ENCODE results near the gene DNAJA4. TPM values are rescaled to one million over a fixed set of nuclear protein-coding genes. Genes with fewer than 3 reads are reported as not detected.

DNAJA4 gene
- total and polyA plus RNA-seq, 2 of the 13 experiments (the other 11 are each of a cell fraction or from before 2014, with no cell fraction given): not detected

- no peak overlapping the region for H3K4me2 ChIP-seq (ENCODE audit: low read depth, low read length)
- H3K4me3 ChIP-seq (replicated peaks in 1 of 3; ENCODE audit: insufficient read depth in 1 of 3, low read depth in 2 of 3, low read length in 3 of 3): no peak overlapping the region
- H3K27ac ChIP-seq (ENCODE audit: extremely low read length, insufficient read depth, low read length): no peak overlapping the region
- 0 out of 2 replicates have a peak, but pooled peaks cover 6% of the 10 kb centered on the region for H3K4me1 ChIP-seq (ENCODE audit: insufficient read depth, low read length)
- FAIRE-seq: no peak
- 30% methylated on average over 2 of the region's 5 CpGs for WGBS (ENCODE audit: low lambda C conversion rate)
- intact Hi-C loops (cut with micrococcal nuclease; ENCODE audit: unreplicated experiment): no loop called here
- H3K36me3 ChIP-seq (replicated peaks in 1 of 2; ENCODE audit: control insufficient read depth in 1 of 2, insufficient read depth in 2 of 2, low read length in 2 of 2): no peaks in the 10 kb centered on the region
- no peak overlapping the region for H2AFZ ChIP-seq (ENCODE audit: low read length)
- ChIA-PET POLR2A (interaction anchor here (1.2 kb wide), 2 partner anchors 21 to 54 kb away, joined by 3 read pairs; partner anchors contain the start of gene SKIC8), CTCF (ENCODE audit: low intra/inter-chr PET ratio, low total read pairs) (no interaction called here)
- no peak for ATAC-seq
- H3K9ac ChIP-seq (ENCODE audit: insufficient read depth, low read depth, low read length): no peak overlapping the region
- no peaks in the 10 kb centered on the region for H4K20me1 ChIP-seq (ENCODE audit: insufficient read depth, low read length)
- no peaks in the 10 kb centered on the region for H3K9me3 ChIP-seq (ENCODE audit: low read length)
- no TSS peak for BruUV-seq (replicated peaks)
- no peak for DNase-seq (ENCODE audit: low spot score)
- no peaks in the 10 kb centered on the region for H3K79me2 ChIP-seq (ENCODE audit: insufficient read depth, low read length)
- in situ Hi-C loops (cut with HindIII; ENCODE audit: extremely low pct_ligation_motif_present, low pct_unique_long_range_greater_than_20kb): no loop called here
- peaks cover 4 to 38% of the 10 kb centered on the region in 2 experiments; a peak in 4 of 5 replicates for H3K27me3 ChIP-seq (ENCODE audit: control insufficient read depth in 1 of 2, insufficient read depth in 2 of 2, low read length in 2 of 2)
- TF ChIP-seq KDM6A (CRISPR knock-in tag; IDR thresholded peaks at IDR 0.05; ENCODE audit: low read depth) (no peak), ZNF792 (CRISPR knock-in tag; IDR thresholded peaks at IDR 0.05) (no peak), RFXANK (CRISPR knock-in tag; IDR thresholded peaks at IDR 0.05) (no peak), PCBP2 (optimal IDR thresholded peaks at IDR 0.05; ENCODE audit: low read depth, low read length, poor library complexity, severe bottlenecking) (no peak), ZNF687 (CRISPR knock-in tag; IDR thresholded peaks at IDR 0.05) (no peak), ZMYM4 (CRISPR knock-in tag; IDR thresholded peaks at IDR 0.05) (no peak), ZNF34 (CRISPR knock-in tag; IDR thresholded peaks at IDR 0.05; ENCODE audit: borderline replicate concordance) (no peak), ZNF484 (CRISPR knock-in tag; IDR thresholded peaks at IDR 0.05; ENCODE audit: borderline replicate concordance, low read depth) (no peak), ZNF33A (CRISPR knock-in tag; IDR thresholded peaks at IDR 0.05; ENCODE audit: borderline replicate concordance) (no peak), NFATC3 (CRISPR knock-in tag; IDR thresholded peaks at IDR 0.05) (no peak)
- TF ChIP-seq, protein P1, sequence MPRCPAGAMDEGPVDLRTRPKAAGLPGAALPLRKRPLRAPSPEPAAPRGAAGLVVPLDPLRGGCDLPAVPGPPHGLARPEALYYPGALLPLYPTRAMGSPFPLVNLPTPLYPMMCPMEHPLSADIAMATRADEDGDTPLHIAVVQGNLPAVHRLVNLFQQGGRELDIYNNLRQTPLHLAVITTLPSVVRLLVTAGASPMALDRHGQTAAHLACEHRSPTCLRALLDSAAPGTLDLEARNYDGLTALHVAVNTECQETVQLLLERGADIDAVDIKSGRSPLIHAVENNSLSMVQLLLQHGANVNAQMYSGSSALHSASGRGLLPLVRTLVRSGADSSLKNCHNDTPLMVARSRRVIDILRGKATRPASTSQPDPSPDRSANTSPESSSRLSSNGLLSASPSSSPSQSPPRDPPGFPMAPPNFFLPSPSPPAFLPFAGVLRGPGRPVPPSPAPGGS (CRISPR knock-in tag; IDR thresholded peaks at IDR 0.05): no peak
- TF ChIP-seq, protein P2, sequence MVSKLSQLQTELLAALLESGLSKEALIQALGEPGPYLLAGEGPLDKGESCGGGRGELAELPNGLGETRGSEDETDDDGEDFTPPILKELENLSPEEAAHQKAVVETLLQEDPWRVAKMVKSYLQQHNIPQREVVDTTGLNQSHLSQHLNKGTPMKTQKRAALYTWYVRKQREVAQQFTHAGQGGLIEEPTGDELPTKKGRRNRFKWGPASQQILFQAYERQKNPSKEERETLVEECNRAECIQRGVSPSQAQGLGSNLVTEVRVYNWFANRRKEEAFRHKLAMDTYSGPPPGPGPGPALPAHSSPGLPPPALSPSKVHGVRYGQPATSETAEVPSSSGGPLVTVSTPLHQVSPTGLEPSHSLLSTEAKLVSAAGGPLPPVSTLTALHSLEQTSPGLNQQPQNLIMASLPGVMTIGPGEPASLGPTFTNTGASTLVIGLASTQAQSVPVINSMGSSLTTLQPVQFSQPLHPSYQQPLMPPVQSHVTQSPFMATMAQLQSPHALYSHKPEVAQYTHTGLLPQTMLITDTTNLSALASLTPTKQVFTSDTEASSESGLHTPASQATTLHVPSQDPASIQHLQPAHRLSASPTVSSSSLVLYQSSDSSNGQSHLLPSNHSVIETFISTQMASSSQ (IDR thresholded peaks at IDR 0.05; ENCODE audit: low read depth): no peak
- TF ChIP-seq, protein P2 (CRISPR knock-in tag; IDR thresholded peaks at IDR 0.05; ENCODE audit: borderline replicate concordance): no peak
- TF ChIP-seq, protein P3, sequence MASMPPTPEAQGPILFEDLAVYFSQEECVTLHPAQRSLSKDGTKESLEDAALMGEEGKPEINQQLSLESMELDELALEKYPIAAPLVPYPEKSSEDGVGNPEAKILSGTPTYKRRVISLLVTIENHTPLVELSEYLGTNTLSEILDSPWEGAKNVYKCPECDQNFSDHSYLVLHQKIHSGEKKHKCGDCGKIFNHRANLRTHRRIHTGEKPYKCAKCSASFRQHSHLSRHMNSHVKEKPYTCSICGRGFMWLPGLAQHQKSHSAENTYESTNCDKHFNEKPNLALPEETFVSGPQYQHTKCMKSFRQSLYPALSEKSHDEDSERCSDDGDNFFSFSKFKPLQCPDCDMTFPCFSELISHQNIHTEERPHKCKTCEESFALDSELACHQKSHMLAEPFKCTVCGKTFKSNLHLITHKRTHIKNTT (CRISPR knock-in tag; IDR thresholded peaks at IDR 0.05): no peak
Measured at GRCh38 chr15:78320183-78320582, 55.8 kb downstream of the DNAJA4 start.

Data from HepG2 (cell line).